GM21367 (cell line): Measurements from ENCODE around the gene TAF11L13.
"Not testable (repeated sequence)": the region's sequence is repeated elsewhere in the genome, so short reads cannot be mapped to it uniquely, and the experiment has no call there.

ENCODE experiments used
- ATAC-seq: cut with Tn5 transposase; IDR thresholded peaks from one replicate; pipeline ENCODE4 v1.9.1; 2021; ENCODE audit not compliant: unreplicated experiment

TAF11L13 gene

GRCh38 chr5:17631788-17632187 is at the start of gene TAF11L13:
TSS of gene TAF11L13 (plus strand) at chr5:17632088.
- ATAC-seq, result not testable (repeated sequence)

- not testable (repeated sequence) for ATAC-seq
Observed at GRCh38 chr5:17585658-17586057, 46.2 kb upstream of the TAF11L13 start, which contains the start of gene TAF11L7. TSS of gene TAF11L7 (minus strand) at chr5:17585758.

GRCh38 chr5:17590860-17591259 is 41.0 kb upstream of the TAF11L13 start, which contains the start of gene TAF11L8:
TSS of gene TAF11L8 (minus strand) at chr5:17590960.
- ATAC-seq, result not testable (repeated sequence)

DNA sequence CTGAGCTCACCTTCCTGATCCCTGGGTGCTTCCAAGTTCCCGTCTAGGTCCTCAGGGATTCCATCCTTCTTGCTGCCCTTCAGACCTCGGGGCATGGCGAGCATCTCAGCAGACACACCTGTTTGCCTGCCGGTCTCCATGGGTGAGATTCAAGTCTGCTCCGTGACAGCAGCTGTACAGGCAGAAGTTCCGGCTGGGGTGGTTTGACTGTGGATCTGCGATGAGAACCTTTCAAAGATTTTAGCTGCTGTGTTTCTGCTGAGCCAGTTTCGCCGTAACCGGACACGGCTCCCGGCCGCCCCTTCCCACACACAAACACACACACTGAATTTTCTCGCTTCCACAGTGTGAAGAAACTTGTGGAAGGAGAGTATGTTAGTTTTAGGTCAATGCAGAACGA is 37.6 kb upstream of the TAF11L13 start, which contains the start of gene TAF11L9:
Gene TAF11L9 (minus strand): TSS at position 140 of the 400 bp plus-strand sequence.
- not testable (repeated sequence) for ATAC-seq

- not testable (repeated sequence) for ATAC-seq
Observed at GRCh38 chr5:17597728-17598127, 34.2 kb upstream of the TAF11L13 start, which contains the start of gene TAF11L10. TSS of gene TAF11L10 (minus strand) at chr5:17597828.

DNA sequence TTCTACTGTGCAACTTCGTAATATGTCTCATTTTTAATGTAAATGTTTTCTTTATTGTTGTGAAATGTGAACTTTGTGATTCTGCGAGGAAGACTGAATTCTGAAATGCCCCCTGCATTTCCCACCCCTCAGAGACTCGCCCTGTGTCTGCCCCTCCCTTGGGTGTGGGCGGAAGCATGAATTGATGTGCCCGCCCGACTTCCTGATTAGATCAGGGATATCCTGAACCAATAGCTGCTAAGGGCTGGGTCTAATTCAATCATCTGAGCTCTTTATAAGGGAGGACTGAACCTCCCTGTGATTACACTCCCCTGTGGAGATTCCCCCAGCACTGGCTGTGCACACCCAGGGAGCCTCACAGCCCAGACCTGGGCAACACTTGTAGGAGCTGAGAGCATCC is 28.0 kb upstream of the TAF11L13 start, which contains the start of gene TAF11L11:
Gene TAF11L11 (plus strand): TSS at position 304 of the 400 bp plus-strand sequence.
- not testable (repeated sequence) for ATAC-seq

DNA sequence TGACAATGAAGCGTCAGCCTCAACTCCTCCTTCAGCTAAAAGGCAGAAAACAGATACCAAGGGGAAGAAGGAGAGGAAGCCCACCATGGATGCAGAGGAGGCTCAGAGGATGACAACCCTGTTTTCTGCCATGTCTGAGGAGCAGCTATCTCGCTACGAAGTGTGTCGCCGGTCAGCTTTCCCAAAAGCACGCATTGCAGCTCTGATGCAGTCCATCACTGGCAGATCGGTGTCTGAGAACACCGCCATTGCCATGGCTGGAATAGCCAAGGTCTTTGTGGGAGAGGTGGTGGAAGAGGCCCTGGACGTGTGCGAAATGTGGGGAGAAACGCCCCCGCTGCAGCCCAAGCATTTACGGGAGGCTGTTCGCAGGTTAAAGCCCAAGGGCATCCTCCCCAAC is 26.9 kb upstream of the TAF11L13 start:
- no peak for ATAC-seq

DNA sequence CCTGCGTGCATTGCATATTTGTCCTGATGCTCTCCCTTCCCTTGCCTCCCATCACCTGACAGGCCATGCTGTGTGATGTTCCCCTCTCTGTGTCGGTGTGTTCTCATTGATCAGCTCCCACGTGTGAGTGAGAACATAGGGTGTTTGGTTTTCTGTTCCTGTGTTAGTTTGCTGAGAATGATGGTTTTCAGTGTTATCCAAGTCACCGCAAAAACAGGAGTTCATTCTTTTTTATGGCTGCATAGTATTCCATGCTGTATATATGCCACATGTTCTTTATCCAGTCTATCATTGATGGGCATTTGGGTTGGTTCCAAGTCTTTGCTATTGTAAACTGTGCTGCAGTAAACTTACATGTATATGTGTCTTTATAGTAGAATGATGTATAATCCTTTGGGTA is 24.4 kb upstream of the TAF11L13 start:
- ATAC-seq, result not testable (repeated sequence)

DNA sequence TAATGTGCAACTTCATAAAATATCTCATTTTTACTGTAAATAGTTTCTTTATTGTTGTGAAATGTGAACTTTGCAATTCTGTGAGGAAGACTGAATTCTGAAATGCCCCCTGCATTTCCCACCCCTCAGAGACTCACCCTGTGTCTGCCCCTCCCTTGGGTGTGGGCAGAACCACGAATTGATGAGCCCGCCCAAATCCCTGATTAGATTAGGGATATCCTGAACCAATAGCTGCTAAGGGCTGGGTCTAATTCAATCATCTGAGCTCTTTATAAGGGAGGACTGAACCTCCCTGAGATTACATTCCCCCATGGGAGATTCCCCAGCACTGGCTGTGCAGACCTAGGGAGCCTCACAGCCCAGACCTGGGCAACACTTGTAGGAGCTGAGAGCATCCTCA is 21.8 kb upstream of the TAF11L13 start, which contains the start of gene TAF11L12:
Gene TAF11L12 (plus strand): TSS at position 301 of the 400 bp plus-strand sequence.
- not testable (repeated sequence) for ATAC-seq

DNA sequence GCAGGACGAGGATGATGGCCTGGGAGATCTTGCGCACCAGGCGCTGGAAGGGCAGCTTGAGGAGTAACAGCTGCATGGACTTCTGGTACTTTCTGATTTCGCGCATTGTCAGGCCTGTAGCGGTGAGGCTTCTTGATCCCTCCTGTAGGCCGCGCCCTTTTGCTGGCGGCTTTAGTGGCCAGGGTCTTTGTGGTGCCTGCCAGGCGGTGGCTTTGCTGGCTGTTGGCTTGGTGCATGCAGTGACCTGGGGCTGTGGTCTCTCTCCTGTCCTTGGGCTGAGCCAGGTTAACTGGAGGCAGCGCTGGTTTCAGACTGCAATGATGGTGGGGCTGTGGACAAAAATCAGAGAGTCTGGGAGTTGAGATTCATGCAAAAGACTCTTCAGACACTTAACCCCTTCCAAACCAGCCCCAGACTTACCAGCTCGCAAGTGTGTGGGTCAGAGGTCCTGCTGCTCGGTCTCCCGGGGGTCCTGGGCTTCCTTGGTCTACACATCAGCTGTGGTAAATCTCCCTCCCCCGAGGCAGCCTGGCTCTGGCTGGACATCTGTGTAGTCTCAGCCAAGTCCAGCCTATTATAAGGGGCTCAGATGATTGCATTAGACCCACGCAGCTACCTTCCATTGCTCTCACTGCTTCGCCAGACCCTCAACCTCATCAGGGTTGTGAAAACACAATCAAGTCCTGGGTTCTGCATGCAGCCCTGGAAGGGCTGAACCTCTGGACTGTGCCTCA is 16.8 kb upstream of the TAF11L13 start:
- no peak for ATAC-seq

DNA sequence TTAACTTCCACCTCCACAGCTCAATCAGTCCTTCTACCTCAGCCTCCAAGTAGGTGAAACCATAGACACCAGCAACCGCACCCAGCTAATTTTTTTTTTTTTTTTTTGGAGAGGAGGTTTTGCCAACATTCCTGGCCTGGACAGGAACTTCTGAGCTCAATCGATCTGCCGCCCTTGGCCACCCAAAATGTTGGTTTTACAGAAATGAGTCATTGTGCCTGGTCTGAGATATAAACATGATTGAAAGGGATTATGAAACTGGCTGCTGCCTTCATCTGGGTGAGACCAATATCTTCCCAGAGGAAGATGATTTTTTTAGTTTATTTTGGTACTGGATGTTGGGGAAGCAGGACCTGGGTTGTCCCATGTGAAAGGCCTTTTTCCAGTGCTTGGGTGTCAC is 12.5 kb upstream of the TAF11L13 start:
- ATAC-seq, result no peak

GRCh38 chr5:17620627-17621026 is 11.3 kb upstream of the TAF11L13 start:
- ATAC-seq, result no peak

DNA sequence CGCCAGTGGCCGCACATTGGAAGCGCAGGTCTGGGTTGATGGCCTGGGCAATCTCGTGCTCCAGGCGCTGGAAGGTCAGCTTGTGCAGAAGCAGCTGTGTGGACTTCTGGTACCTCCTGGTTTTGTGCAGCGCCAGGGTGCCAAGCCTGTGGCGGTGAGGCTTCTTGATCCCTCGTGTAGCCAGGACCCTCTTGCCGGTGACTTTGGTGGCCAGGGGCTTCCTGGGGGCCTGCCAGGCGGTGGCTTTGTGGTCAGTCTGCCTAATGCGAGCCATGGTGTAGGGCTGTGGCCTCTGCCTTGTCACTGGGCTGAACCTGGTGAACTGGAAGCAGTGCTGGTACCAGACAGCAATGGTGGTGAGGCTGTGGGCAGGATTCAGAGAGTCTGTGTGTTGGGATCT is 6.2 kb upstream of the TAF11L13 start:
- ATAC-seq, result no peak

DNA sequence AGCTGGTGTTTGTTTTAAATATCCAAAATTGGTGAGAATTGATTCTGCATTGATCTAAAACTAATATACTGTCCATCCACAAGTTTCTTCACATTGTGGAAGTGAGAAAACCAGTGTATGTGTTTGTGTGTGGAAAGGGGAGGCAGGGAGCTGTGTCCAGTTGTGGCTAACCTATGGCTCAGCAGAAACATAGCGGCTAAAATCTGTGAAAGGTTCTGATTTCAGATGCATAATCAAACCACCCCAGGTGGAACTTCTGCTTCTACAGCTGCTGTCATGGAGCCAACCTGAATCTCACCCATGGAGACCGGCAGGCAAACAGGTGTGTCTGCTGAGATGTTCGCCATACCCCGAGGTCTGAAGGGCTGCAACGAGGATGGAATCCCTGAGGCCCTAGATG is 2.3 kb downstream of the TAF11L13 start, which contains the start of gene TAF11L14:
Gene TAF11L14 (plus strand): TSS at position 301 of the 400 bp plus-strand sequence.
- ATAC-seq, result no peak

- not testable (repeated sequence) for ATAC-seq
Observed at GRCh38 chr5:17649232-17649631, 17.3 kb downstream of the TAF11L13 start.

DNA sequence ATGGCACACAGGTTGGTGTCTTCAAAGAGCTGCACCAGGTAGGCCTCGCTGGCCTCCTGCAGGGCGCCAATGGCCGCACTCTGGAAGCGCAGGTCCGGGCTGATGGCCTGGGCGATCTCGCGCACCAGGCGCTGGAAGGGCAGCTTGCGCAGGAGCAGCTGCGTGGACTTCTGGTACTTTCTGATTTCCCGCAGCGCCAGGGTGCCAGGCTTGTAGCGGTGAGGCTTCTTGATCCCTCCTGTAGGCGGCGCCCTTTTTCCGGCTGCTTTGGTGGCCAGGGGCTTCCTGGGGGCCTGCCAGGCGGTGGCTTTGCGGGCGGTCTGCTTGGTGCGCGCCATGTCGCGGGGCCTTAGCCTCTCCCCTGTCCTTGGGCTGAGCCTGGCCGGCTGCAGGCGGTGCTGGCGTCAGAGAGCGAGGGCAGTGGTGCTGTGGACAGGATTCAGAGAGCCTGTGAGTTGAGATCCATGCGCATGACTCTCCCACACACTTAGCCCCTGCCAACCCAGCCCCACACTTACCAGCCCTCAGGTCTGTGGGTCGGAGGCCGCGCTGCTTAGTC is 23.4 kb downstream of the TAF11L13 start:
- ATAC-seq, result not testable (repeated sequence)

DNA sequence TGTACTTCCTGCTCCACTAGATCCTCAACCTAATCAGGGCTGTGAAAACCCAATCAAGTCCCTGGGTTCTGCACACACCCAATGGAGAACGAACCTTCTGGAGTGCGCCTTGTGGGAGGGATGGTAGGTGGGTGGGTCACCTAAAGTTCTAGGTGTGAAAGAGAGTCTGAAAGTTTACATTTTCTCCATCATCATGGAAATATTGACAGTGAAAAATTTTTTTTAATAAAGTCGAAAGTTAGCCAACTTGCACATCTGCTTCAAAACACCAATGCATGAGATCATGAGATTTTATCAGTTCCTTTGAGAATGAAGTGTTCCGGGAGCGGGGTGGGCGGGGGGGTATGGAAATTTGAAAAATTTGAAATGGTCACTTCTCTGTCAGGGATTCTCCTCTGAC is 24.0 kb downstream of the TAF11L13 start:
- no peak for ATAC-seq

DNA sequence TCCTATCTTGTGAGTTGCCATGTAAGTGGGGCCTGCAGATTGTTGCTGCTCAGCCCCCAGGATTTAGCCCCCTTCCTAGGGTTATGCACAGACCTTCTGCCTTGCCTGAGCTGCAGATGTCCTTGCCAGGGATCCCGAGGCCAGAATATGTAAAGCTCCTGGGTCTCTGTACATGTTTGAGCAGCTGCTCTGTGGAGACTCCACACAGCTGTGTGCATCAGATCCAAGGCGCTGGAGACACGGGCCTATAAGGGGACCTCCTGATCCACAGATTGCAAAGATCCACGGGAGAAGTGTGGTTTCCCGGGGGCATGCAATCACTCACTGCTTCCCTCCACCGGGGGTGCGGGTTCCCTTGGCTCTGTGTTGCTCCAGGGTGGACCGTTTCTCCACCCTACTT is 31.3 kb downstream of the TAF11L13 start:
- ATAC-seq, result no peak

DNA sequence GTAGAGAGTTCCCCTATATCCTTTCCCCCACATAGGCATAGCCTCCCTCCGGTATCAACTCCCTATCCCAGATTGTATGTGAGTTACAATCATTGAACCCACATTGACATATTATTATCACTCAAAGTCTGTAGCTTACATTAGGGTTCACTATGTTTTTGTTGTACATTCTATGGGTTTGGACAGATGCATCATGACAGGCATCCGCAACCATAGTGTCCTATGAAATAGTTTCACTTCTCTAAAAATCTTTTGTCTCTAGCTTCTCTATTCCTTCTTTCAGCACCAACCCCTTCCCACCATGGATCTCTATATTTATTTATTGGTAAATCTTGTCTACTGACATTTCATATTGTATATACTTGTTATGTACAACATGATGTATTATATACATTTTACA is 33.9 kb downstream of the TAF11L13 start:
- no peak for ATAC-seq

DNA sequence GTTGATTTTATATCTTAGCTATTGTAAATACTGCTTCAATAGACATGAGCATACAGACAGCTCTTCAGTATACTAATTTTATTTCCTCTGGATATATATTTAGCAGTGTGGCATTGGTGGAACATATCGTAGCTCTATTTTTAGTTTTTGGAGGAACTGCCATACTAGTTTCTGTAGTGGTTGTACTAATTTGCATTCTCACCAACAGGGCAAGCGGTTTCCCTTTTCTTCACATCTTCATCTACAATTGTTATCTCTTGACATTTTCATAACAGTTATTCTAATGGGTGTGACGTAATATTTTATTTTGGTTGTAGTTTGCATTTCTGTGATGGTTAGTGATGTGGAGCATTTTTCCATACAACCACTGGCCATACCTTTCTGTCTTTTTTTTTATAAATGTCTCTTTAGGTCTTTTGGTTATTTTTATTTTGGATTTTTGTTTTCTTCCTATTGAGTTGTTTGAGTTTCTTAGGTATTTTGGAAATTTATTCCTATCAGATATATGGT is 34.9 kb downstream of the TAF11L13 start:
- ATAC-seq, result no peak

- no peak for ATAC-seq
Observed at GRCh38 chr5:17670353-17670752, 38.5 kb downstream of the TAF11L13 start.
